K562 (cell line): Measurements from ENCODE around the gene CSH1. TPM values are rescaled to one million over a fixed set of nuclear protein-coding genes. Genes with fewer than 3 reads are reported as not detected.

ENCODE experiments used
- ARID3B ChIP-seq: fragments of 250-450 bp; sonication (Bioruptor Pico); IDR thresholded peaks from 2 replicates; pipeline ENCODE4 v1.4.0; 2020; ENCODE audit warnings: borderline replicate concordance
- BCLAF1 ChIP-seq, 2 experiments: fragments of 450-650 bp in 1 of 2; IDR thresholded peaks; 2 replicates each; pipeline ENCODE4 v1.6.1; 2011 to 2017; ENCODE audit warnings: low read depth in 2 of 2, antibody characterized with exemption in 1 of 2, borderline replicate concordance in 1 of 2, low read length in 1 of 2, mild to moderate bottlenecking in 1 of 2, mixed read lengths in 1 of 2; ENCODE audit not compliant: control insufficient read depth in 1 of 2
- CTCF ChIP-seq, 3 experiments: IDR thresholded peaks in 2 of 3; conservative IDR thresholded peaks in 1 of 3; 2 replicates each; pipeline ENCODE4 v1.5.1; 2011 to 2012; ENCODE audit warnings: low read length in 3 of 3, mild to moderate bottlenecking in 3 of 3, control low read depth in 2 of 3, improper control_type of control experiment in 1 of 3, inconsistent platforms in 1 of 3, low read depth in 1 of 3, mixed read lengths in 1 of 3, moderate library complexity in 1 of 3; ENCODE audit not compliant: insufficient read depth in 2 of 3
- GTF2B ChIP-seq: IDR thresholded peaks from 2 replicates; pipeline ENCODE4 v1.6.1; 2011; ENCODE audit not compliant: insufficient read length; ENCODE audit errors: extremely low read depth
- HNRNPL ChIP-seq: fragments of 200-400 bp; formaldehyde crosslinking; IDR thresholded peaks from 2 replicates; pipeline ENCODE4 v1.6.1; 2017; ENCODE audit warnings: low read depth, mild to moderate bottlenecking, low read length
- HSF4 ChIP-seq: fragments of 250-450 bp; sonication (Bioruptor Pico); IDR thresholded peaks from 2 replicates; pipeline ENCODE4 v2.1.2; 2022; ENCODE audit warnings: mild to moderate bottlenecking, moderate library complexity, borderline replicate concordance
- NUFIP1 ChIP-seq: fragments of 450-650 bp; IDR thresholded peaks from 2 replicates; pipeline ENCODE4 v1.6.1; 2018; ENCODE audit not compliant: partially characterized antibody
- RB1 ChIP-seq: fragments of 450-650 bp; IDR thresholded peaks from 2 replicates; pipeline ENCODE4 v1.6.1; 2017; ENCODE audit warnings: low read depth, mild to moderate bottlenecking
- TEAD1 ChIP-seq, 2 experiments: fragments of 450-650 bp in 1 of 2; sonication (generic) in 1 of 2; formaldehyde crosslinking; IDR thresholded peaks; 2 replicates each; pipeline versions ENCODE4 v1.4.0 to v1.8.0; 2020 to 2022; ENCODE audit warnings: mild to moderate bottlenecking in 2 of 2, missing genetic modification reagents in 1 of 2
- polyA plus RNA-seq, 8 experiments: library from polyadenylated mRNA; depleted of rRNA in 4 of 8; stranded (reverse) in 5 of 8; unstranded in 3 of 8; fragments of >200 nt; fragmentation: Nextera tagmentation in 2 of 8; fragmentation: Illumina TruSeq in 1 of 8; extraction: Ambion mirVana in 2 of 8; extraction: Trizol in 1 of 8; gene quantifications; 2 replicates each; pipeline versions ENCODE4 v1.2.1 to v1.2.3, GENCODE V29; 2011 to 2014; ENCODE audit warnings: inconsistent platforms in 1 of 8, missing spikeins in 1 of 8
- total RNA-seq, 7 experiments: library from RNA; depleted of rRNA in 6 of 7; stranded (reverse); fragments of >200 nt in 6 of 7; fragmentation: Illumina TruSeq in 2 of 7; extraction: Trizol in 2 of 7; gene quantifications; 2 replicates each; pipeline versions ENCODE4 v1.2.1 to v1.2.3, GENCODE V29; 2011 to 2021; ENCODE audit warnings: low replicate concordance in 1 of 7
- TF ChIP-seq, protein P1 (sequence below), 2 experiments: fragments of 250-450 bp in 1 of 2; fragments of 450-650 bp in 1 of 2; sonication (Bioruptor Pico) in 1 of 2; IDR thresholded peaks; 2 replicates each; pipeline versions ENCODE4 v1.6.1 to v1.8.0; 2016 to 2021; ENCODE audit warnings: mild to moderate bottlenecking in 2 of 2, moderate library complexity in 2 of 2, missing compliant biosample characterization in 1 of 2, missing genetic modification characterization in 1 of 2

Gene CSH1
- total and polyA plus RNA-seq, 9 of the 15 experiments (the other 6 are each of a cell fraction or from before 2014, with no cell fraction given), result not detected

GRCh38 chr17:63848834-63849689 is 47.3 kb downstream of the CSH1 start (continued):
- TF ChIP-seq BCLAF1 (IDR thresholded peaks at IDR 0.05; ENCODE audit: borderline replicate concordance in 1 of 2, control insufficient read depth in 1 of 2, low read depth in 2 of 2, low read length in 1 of 2) (peak in 1 of 2 experiments; percentile 99; a peak in 2 of 4 replicates), CTCF (IDR thresholded peaks at IDR 0.05 in 2 of 3, conservative IDR thresholded peaks at IDR 0.05 in 1 of 3; ENCODE audit: insufficient read depth in 2 of 3, low read depth in 1 of 3, low read length in 3 of 3) (peak; percentile 86 to 91 (median 90)), HNRNPL (no peak; the same call in 1 of the 2 replicates), RB1 (peak; percentile 95), TEAD1 (CRISPR knock-in tag; IDR thresholded peaks at IDR 0.05) (peak; percentile 53 to 88; a peak in 3 of 4 replicates), NUFIP1 (peak; percentile 96), GTF2B (no peak), HSF4 (CRISPR knock-in tag) (peak; percentile 66; the same call in 1 of the 2 replicates), ARID3B (CRISPR knock-in tag) (peak; percentile 26; the same call in 1 of the 2 replicates)
- TF ChIP-seq, protein P1, sequence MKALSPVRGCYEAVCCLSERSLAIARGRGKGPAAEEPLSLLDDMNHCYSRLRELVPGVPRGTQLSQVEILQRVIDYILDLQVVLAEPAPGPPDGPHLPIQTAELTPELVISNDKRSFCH (CRISPR knock-in tag; IDR thresholded peaks at IDR 0.05), result no peak
- TF ChIP-seq, protein P1 (tag; IDR thresholded peaks at IDR 0.05), result peak; percentile 86
